Left renal cortex interstitium (tissue), 4 donors: ENCODE measurements around the gene STK4. TPM values are rescaled to one million over a fixed set of nuclear protein-coding genes. Genes with fewer than 3 reads are reported as not detected.
"Not testable (repeated sequence)": the region's sequence is repeated elsewhere in the genome, so short reads cannot be mapped to it uniquely, and the experiment has no call there.

ENCODE experiments used
- DNase-seq, 4 donors: peaks; one replicate each; pipeline ENCODE4 v3.0.0-alpha.2; 2013; ENCODE audit warnings: low read depth in 4 of 4, low spot score in 2 of 4, missing footprints in 1 of 4
- polyA plus RNA-seq, 4 donors: library from polyadenylated mRNA; unstranded; fragments of 120-200 nt; gene quantifications; one replicate each; pipeline ENCODE4 v1.2.1, GENCODE V29; 2013; ENCODE audit not compliant: insufficient read length in 4 of 4

Gene STK4
- polyA plus RNA-seq, 4 donors, result 15.5 to 21.1 (median 18.2) TPM

DNA sequence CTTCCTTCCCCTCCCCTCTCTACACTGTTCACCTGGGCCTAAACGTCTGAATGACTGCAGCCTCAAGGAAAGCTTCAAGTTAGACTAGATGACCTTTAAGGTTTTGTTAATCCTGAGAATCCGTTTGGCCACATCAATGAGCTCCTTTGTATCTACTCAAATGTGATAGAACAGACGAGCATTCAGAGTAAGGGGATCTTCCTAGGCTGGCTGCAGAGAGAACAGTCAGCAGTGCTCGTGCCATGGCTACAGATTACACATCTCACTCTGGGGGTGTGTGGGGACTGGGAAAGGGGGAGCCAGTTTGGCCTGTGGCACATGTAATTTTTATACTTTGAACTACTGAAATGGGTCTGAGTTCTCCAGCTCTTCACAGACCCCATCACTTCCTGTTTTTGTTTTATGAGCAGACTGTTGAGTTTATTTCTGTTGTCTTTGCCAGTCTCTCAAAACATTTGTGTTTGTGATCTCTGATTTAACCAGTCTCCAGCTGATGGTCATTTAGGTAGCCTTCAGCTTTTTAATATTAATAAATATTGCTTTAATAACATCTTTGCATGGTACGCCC is 83.7 kb downstream of the STK4 start:
- no peak for DNase-seq

GRCh38 chr20:45051204-45052060 is 85.1 kb downstream of the STK4 start:
- DNase-seq, result no peak

- DNase-seq, result no peak
These were observed 86.6 kb downstream of the STK4 start for GRCh38 chr20:45052698-45053429.

GRCh38 chr20:45053430-45054351 is 87.4 kb downstream of the STK4 start:
- DNase-seq, result no peak

DNA sequence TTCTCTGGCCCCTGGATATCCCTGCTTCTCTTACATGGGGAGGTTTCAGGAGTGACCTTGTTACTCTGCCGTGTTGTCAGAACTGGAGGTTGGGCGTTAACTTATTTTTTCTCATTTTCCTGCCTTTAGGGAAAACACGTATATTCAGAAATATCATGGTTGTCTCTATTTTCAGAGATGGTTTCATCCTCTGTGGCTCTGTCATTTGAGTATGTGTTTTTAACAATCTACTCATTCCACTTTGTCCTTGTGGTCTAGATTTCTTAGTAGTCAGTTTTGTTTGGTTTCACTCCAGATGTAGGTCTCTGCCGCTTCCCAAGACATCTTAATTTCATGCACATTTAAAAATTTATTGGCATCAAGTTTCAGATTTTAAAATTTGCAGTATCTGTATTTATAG is 88.7 kb downstream of the STK4 start:
- no peak for DNase-seq

- no peak for DNase-seq
These were observed 90.3 kb downstream of the STK4 start for GRCh38 chr20:45056473-45057173.

DNA sequence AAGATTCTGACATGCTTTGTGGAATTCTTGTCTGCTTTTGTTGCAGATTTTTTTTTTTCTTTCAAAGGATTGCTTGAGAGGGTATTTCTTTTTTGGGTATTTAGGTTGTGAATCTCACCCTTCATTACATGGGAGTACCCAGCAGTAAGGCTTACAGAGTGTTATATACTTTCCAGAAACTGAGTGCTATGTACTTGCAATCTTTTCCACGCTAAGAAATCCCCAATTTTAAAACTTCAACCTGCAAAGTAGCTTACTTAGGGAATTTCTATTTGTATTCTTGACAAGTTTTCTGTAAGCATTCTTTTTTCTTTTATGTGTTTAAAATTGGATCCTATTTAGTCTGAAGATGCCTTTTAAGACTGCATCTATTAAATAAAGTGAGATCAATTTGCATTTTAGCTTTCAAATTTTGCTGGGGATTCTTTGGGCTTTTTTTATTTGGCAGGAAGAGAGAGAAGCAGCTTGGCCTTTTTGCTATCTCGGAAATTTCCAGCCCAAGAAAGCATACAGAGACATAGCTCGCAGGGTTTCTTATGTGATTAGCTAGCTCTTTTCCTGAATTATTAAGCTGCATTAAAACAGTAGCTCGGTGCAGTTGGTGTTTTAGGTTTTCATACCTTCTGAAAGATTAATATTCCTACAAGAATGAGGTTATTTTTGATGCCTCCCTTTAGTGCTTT is 92.0 kb downstream of the STK4 start:
- no peak for DNase-seq

GRCh38 chr20:45059022-45059728 is 92.9 kb downstream of the STK4 start:
- no peak for DNase-seq

DNA sequence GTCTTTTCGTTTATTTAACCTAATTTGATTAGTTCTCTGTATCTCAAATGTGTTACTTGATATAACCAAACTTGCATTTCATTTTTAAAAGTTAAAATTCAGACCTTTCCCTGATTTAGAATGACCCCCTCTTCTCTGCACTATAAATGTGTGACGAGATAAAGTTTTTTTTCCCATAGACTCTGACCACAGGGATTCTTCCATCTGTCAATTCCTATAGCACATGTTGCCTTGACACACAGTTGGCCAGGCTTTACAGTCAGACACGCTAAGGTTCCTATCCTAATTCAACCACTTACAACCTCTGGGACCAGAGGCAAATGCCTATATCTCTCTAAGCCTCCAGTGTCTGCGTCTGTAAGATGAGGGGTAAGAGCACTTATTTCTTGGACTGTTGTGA is 94.0 kb downstream of the STK4 start:
- no peak for DNase-seq

- DNase-seq, result no peak
These were observed 94.9 kb downstream of the STK4 start for GRCh38 chr20:45061244-45061643.

GRCh38 chr20:45063107-45063506 is 96.8 kb downstream of the STK4 start:
- DNase-seq, result not testable (repeated sequence)

DNA sequence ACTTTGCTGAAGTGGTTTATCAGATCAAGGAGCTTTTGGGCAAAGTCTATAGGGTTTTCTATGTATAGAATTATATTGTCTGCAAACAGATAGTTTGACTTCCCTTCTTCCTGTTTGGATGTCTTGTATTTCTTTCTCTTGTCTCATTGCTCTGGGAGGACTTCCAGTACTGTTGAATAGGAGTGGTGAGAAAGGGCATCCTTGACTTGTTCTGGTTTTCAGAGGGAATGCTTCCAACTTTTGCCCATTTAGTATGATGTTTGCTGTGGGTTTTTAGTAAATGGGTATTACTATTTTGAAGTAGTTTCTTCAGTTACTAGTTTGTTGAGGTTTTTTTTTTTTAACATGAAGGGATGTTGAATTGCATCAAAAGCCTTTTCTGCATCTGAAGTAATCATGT is 98.5 kb downstream of the STK4 start:
- no peak for DNase-seq

- no peak for DNase-seq
These were observed 100.1 kb downstream of the STK4 start for GRCh38 chr20:45066372-45066771.

GRCh38 chr20:45067087-45067486 is 100.8 kb downstream of the STK4 start:
- DNase-seq, result no peak

DNA sequence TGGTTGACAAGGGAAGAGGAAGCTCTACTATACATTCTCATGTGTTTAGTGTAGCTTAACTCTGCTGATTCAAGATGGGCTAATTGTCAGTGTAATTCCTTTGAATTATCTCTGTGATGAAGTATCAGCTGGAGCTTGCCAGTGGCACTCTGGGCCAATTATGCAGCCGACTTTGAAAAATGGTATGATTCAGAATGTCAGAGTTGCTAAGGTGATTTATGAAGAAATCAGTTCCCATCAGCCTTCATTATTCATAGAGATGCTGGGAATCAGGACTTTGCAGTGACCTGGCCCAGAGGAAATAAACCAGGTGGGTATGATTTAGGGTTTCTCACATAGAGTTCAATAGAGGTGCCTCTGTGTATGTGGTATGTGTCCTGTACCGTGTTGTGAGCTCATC is 101.2 kb downstream of the STK4 start:
- DNase-seq, result no peak

GRCh38 chr20:45069261-45069660 is 102.9 kb downstream of the STK4 start:
- no peak for DNase-seq

GRCh38 chr20:45070932-45071632 is 104.8 kb downstream of the STK4 start:
- DNase-seq, result no peak

DNA sequence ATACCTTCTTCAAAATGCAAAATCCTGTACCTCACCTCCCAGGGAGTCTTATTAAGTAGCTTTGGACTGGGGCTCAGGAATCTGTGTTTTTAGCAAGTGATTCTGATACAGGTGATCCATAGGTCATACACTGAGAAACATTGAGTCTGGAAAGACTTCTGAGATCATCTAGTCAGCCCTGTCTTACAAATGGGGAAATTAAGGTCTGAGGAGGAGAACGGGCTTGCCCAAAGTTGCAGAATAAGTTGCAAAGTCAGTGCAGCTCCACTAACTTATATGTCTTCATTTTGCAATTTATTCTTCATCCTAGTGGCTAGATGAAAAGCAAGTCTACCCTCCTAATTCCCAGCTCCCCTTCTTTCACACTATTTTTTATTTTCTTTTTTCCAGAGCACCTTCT is 105.8 kb downstream of the STK4 start:
- no peak for DNase-seq
